Gastroesophageal sphincter (tissue), 3 donors: Measurements from ENCODE around the gene CLEC2L.

Experiments
- POLR2A ChIP-seq, 2 donors: fragments of 450-650 bp; IDR thresholded peaks; one replicate each; pipeline ENCODE4 v1.6.1; 2017; ENCODE audit warnings: antibody characterized with exemption in 2 of 2, mild to moderate bottlenecking in 2 of 2, moderate library complexity in 1 of 2
- POLR2AphosphoS5 ChIP-seq: sonication (generic); formaldehyde crosslinking; IDR thresholded peaks from one replicate; pipeline ENCODE4 v1.6.1; 2017; ENCODE audit warnings: antibody characterized with exemption
- TF ChIP-seq, protein P1 (sequence below), 4 experiments: fragments of 200-600 bp in 2 of 4; fragments of 450-650 bp in 2 of 4; sonication (generic) in 1 of 4; IDR thresholded peaks; one replicate each; pipeline ENCODE4 v1.5.1; 2017 to 2019; ENCODE audit warnings: antibody characterized with exemption in 4 of 4, mild to moderate bottlenecking in 2 of 4, moderate library complexity in 2 of 4

DNA sequence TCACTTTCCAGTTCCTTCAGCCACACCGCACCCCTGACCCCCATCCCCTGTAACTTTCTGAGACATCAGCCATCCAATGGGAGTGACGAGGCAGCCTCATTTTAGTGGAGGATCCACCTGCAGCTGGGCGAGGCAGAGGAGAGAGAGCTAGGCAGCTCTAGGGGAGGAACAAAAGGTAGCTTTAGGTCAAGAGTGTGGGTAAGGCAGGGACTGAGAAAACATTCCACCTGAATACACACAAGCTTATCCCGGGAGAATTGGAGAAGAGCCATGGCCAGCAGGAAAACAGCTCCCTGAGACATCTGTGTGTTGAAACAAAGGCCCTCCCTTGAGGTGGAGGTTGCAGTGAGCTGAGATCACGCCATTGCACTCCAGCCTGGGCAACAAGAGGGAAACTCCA lies 33.4 kb upstream of the CLEC2L start:
- TF ChIP-seq, protein P1, sequence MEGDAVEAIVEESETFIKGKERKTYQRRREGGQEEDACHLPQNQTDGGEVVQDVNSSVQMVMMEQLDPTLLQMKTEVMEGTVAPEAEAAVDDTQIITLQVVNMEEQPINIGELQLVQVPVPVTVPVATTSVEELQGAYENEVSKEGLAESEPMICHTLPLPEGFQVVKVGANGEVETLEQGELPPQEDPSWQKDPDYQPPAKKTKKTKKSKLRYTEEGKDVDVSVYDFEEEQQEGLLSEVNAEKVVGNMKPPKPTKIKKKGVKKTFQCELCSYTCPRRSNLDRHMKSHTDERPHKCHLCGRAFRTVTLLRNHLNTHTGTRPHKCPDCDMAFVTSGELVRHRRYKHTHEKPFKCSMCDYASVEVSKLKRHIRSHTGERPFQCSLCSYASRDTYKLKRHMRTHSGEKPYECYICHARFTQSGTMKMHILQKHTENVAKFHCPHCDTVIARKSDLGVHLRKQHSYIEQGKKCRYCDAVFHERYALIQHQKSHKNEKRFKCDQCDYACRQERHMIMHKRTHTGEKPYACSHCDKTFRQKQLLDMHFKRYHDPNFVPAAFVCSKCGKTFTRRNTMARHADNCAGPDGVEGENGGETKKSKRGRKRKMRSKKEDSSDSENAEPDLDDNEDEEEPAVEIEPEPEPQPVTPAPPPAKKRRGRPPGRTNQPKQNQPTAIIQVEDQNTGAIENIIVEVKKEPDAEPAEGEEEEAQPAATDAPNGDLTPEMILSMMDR (IDR thresholded peaks at IDR 0.05) = no peak
- no peak for TF ChIP-seq POLR2AphosphoS5
- TF ChIP-seq POLR2A (IDR thresholded peaks at IDR 0.05) = no peak
